HCT116 (cell line): Measurements from ENCODE around the gene WNT2. TPM values are rescaled to one million over a fixed set of nuclear protein-coding genes. Genes with fewer than 3 reads are reported as not detected.

Experiments
- ATAC-seq: fragments of 200-7000 bp; cut with Tn5 transposase; 2 replicates; pipeline ENCODE4 v1.9.1; 2020; ENCODE audit warnings: mild to moderate bottlenecking, moderate library complexity
- BruUV-seq: library from RNA; stranded (reverse); fragments of 400-500 nt; replicated peaks from 2 replicates; lab custom pipeline; 2021; lab: Mats Ljungman, UMichigan
- CTCF ChIA-PET: fragments of 300-600 bp; sonication (Branson Sonifier 250); formaldehyde crosslinking; loops from one replicate; lab custom pipeline; 2021; ENCODE audit warnings: antibody characterized with exemption; lab: Charles Lee
- POLR2A ChIA-PET: fragments of 300-600, 350-600 bp; sonication (Branson Sonifier 250); formaldehyde crosslinking; loops from one replicate; lab custom pipeline; 2021; ENCODE audit warnings: antibody characterized with exemption; lab: Charles Lee
- RAD21 ChIA-PET, 2 experiments: fragments of 300-600 bp; sonication (Branson Sonifier 250); formaldehyde crosslinking; loops; one replicate each; lab custom pipeline; 2023; ENCODE audit warnings: low total read pairs in 2 of 2; ENCODE audit not compliant: uncharacterized antibody in 2 of 2, unreplicated experiment in 2 of 2, low non-redundant PET in 1 of 2; lab: Charles Lee
- DNase-seq: peaks from one replicate; pipeline ENCODE4 v3.0.0-alpha.2; 2010; ENCODE audit warnings: low read depth, low spot score
- H2AFZ ChIP-seq: fragments of 200-600 bp; shearing (Covaris generic), sonication (generic); 2 replicates; pipeline ENCODE4 v1.6.1; 2017; ENCODE audit warnings: low read depth, mixed run types, mixed read lengths, antibody characterized with exemption, low read length; ENCODE audit not compliant: poor library complexity, severe bottlenecking
- H3K27ac ChIP-seq: 2 replicates; pipeline ENCODE4 v1.5.1; 2012; ENCODE audit warnings: low read depth, low read length
- H3K27me3 ChIP-seq: fragments of 200-600 bp; sonication (generic); 2 replicates; pipeline ENCODE4 v1.6.1; 2016; ENCODE audit warnings: mixed run types, low read length, mixed read lengths; ENCODE audit not compliant: insufficient read depth
- H3K36me3 ChIP-seq, 2 experiments: fragments of 200-500 bp in 1 of 2; fragments of 200-600 bp in 1 of 2; sonication (Bioruptor generic) in 1 of 2; sonication (generic) in 1 of 2; 2 replicates each; pipeline versions ENCODE4 v1.5.1 to v1.6.1; 2014 to 2016; ENCODE audit warnings: low read length in 2 of 2, inconsistent platforms in 1 of 2, mixed read lengths in 1 of 2, mixed run types in 1 of 2; ENCODE audit not compliant: insufficient read depth in 2 of 2, control insufficient read depth in 1 of 2
- H3K4me1 ChIP-seq, 2 experiments: fragments of 200-600 bp in 1 of 2; sonication (generic) in 1 of 2; 2 replicates each; pipeline versions ENCODE4 v1.5.1 to v1.6.1; 2012 to 2017; ENCODE audit warnings: low read length in 2 of 2, inconsistent platforms in 1 of 2, mild to moderate bottlenecking in 1 of 2, mixed read lengths in 1 of 2, mixed run types in 1 of 2, moderate library complexity in 1 of 2; ENCODE audit not compliant: insufficient read depth in 2 of 2, control insufficient read depth in 1 of 2
- H3K4me2 ChIP-seq: fragments of 200-600 bp; sonication (generic); 2 replicates; pipeline ENCODE4 v1.6.1; 2017; ENCODE audit warnings: mixed run types, low read length, mixed read lengths
- H3K4me3 ChIP-seq, 2 experiments: fragments of 200-600 bp in 1 of 2; sonication (generic) in 1 of 2; replicated peaks in 1 of 2; 2 replicates each; pipeline ENCODE4 v1.5.1; 2011 to 2016; ENCODE audit warnings: low read length in 2 of 2, control low read depth in 1 of 2, low read depth in 1 of 2, mild to moderate bottlenecking in 1 of 2, mixed read lengths in 1 of 2, mixed run types in 1 of 2
- H3K79me2 ChIP-seq: fragments of 200-600 bp; sonication (generic); 2 replicates; pipeline ENCODE4 v1.6.1; 2017; ENCODE audit warnings: mild to moderate bottlenecking, mixed run types, low read length, moderate library complexity, mixed read lengths; ENCODE audit not compliant: insufficient read depth
- H3K9ac ChIP-seq: fragments of 200-600 bp; sonication (generic); 2 replicates; pipeline ENCODE4 v1.6.1; 2016; ENCODE audit warnings: low read length, mixed read lengths
- H3K9me2 ChIP-seq: fragments of 200-600 bp; sonication (generic), shearing (Covaris generic); 2 replicates; pipeline ENCODE4 v1.6.1; 2017; ENCODE audit warnings: mixed run types, mild to moderate bottlenecking, moderate library complexity; ENCODE audit not compliant: insufficient read depth
- H3K9me3 ChIP-seq, 2 experiments: fragments of 200-500 bp in 1 of 2; fragments of 200-600 bp in 1 of 2; sonication (Bioruptor generic) in 1 of 2; sonication (generic) in 1 of 2; 2 replicates each; pipeline ENCODE4 v1.6.1; 2014 to 2017; ENCODE audit warnings: low read length in 2 of 2, mixed read lengths in 2 of 2, inconsistent platforms in 1 of 2, low read depth in 1 of 2, mild to moderate bottlenecking in 1 of 2, mixed run types in 1 of 2, moderate library complexity in 1 of 2; ENCODE audit not compliant: control insufficient read depth in 1 of 2, insufficient read depth in 1 of 2
- H4K20me1 ChIP-seq: fragments of 200-600 bp; sonication (generic), shearing (Covaris generic); 2 replicates; pipeline ENCODE4 v1.6.1; 2017; ENCODE audit warnings: mixed run types, mild to moderate bottlenecking, moderate library complexity; ENCODE audit not compliant: insufficient read depth
- ATF3 ChIP-seq: IDR thresholded peaks from 2 replicates; pipeline ENCODE4 v1.6.1; 2012
- CTCF ChIP-seq, 3 experiments: fragments of 200-600 bp in 1 of 3; sonication (generic) in 1 of 3; IDR thresholded peaks in 2 of 3; conservative IDR thresholded peaks in 1 of 3; 2 replicates each; pipeline ENCODE4 v1.5.1; 2012 to 2017; ENCODE audit warnings: low read depth in 2 of 3, low read length in 2 of 3, antibody characterized with exemption in 1 of 3, borderline replicate concordance in 1 of 3, control low read depth in 1 of 3, mild to moderate bottlenecking in 1 of 3, mixed read lengths in 1 of 3, mixed run types in 1 of 3, moderate library complexity in 1 of 3; ENCODE audit not compliant: insufficient read depth in 1 of 3
- ELF1 ChIP-seq: IDR thresholded peaks from 2 replicates; pipeline ENCODE4 v1.6.1; 2012; ENCODE audit warnings: low read depth, borderline replicate concordance
- EZH2 ChIP-seq: fragments of 200-600 bp; sonication (generic); IDR thresholded peaks from 2 replicates; pipeline ENCODE4 v1.6.1; 2017; ENCODE audit warnings: antibody characterized with exemption, mixed run types
- FOSL1 ChIP-seq: IDR thresholded peaks from 2 replicates; pipeline ENCODE4 v1.6.1; 2012; ENCODE audit warnings: low read depth
- JUND ChIP-seq: IDR thresholded peaks from 2 replicates; pipeline ENCODE4 v1.6.1; 2012
- POLR2A ChIP-seq: IDR thresholded peaks from 2 replicates; pipeline ENCODE4 v1.7.0; 2011; ENCODE audit warnings: borderline replicate concordance; ENCODE audit not compliant: insufficient read depth, insufficient read length; ENCODE audit errors: extremely low read depth
- RAD21 ChIP-seq: IDR thresholded peaks from 2 replicates; pipeline ENCODE4 v1.6.1; 2012; ENCODE audit warnings: low read depth, mild to moderate bottlenecking
- REST ChIP-seq: IDR thresholded peaks from 2 replicates; pipeline ENCODE4 v1.6.1; 2012; ENCODE audit warnings: low read depth
- SIN3A ChIP-seq: IDR thresholded peaks from 2 replicates; pipeline ENCODE4 v1.6.1; 2012; ENCODE audit warnings: low read depth
- SRF ChIP-seq: IDR thresholded peaks from 2 replicates; pipeline ENCODE4 v1.6.1; 2012; ENCODE audit warnings: low read depth
- TCF7L2 ChIP-seq: IDR thresholded peaks from 2 replicates; pipeline ENCODE4 v1.7.0; 2011; ENCODE audit warnings: borderline replicate concordance, inconsistent platforms; ENCODE audit not compliant: insufficient read depth, insufficient read length; ENCODE audit errors: extremely low read depth
- YY1 ChIP-seq: IDR thresholded peaks from 2 replicates; pipeline ENCODE4 v1.6.1; 2011; ENCODE audit warnings: low read length, low read depth, moderate library complexity, mild to moderate bottlenecking; ENCODE audit not compliant: insufficient replicate concordance; ENCODE audit errors: extremely low read depth
- ZFX ChIP-seq: fragments of 450-650 bp; IDR thresholded peaks from 2 replicates; pipeline ENCODE4 v1.6.1; 2017
- ZNF274 ChIP-seq: fragments of 200-500 bp; sonication (Bioruptor generic); IDR thresholded peaks from 2 replicates; pipeline ENCODE4 v1.6.1; 2014; ENCODE audit warnings: mild to moderate bottlenecking, low read depth, low read length, inconsistent platforms
- intact Hi-C: fragments of 100-400 bp; cut with micrococcal nuclease; formaldehyde crosslinking; loops from 2 replicates; pipeline ENCODE4 v1.10.0; 2022
- total RNA-seq: library from RNA; stranded (reverse); gene quantifications from one replicate; pipeline ENCODE4 v1.2.1, GENCODE V29; 2021; ENCODE audit not compliant: unreplicated experiment

Gene WNT2
- total RNA-seq, 1 experiment from 2014 or later = 0.12 TPM

- Histone ChIP-seq H3K27me3 (no peaks in the 10 kb centered on the region), H3K9ac (no peak overlapping the region), H2AFZ (no peak overlapping the region), H3K27ac (no peak overlapping the region), H3K4me3 (no peak overlapping the region), H3K4me2 (no peak overlapping the region), H3K9me2 (no peaks in the 10 kb centered on the region), H3K79me2 (no peaks in the 10 kb centered on the region), H3K36me3 (no peaks in the 10 kb centered on the region), H4K20me1 (no peaks in the 10 kb centered on the region), H3K4me1 (no peaks in the 10 kb centered on the region), H3K9me3 (no peaks in the 10 kb centered on the region)
- intact Hi-C loops = no loop called here
- ATAC-seq = no peak
- TF ChIP-seq ZFX = no peak
- no peak for TF ChIP-seq YY1
- TF ChIP-seq POLR2A = no peak
- no peak for TF ChIP-seq EZH2
- no peak for TF ChIP-seq FOSL1
- TF ChIP-seq SRF = no peak
- TF ChIP-seq REST = no peak
- no peak for TF ChIP-seq ATF3
- TF ChIP-seq SIN3A = no peak
- no peak for TF ChIP-seq RAD21
- no peak for TF ChIP-seq TCF7L2
- no peak for TF ChIP-seq ELF1
- TF ChIP-seq CTCF (IDR thresholded peaks at IDR 0.05 in 2 of 3, conservative IDR thresholded peaks at IDR 0.05 in 1 of 3; ENCODE audit: borderline replicate concordance in 1 of 3, insufficient read depth in 1 of 3, low read depth in 2 of 3, low read length in 2 of 3) = no peak
- TF ChIP-seq ZNF274 = no peak
- no peak for TF ChIP-seq JUND
- CTCF ChIA-PET = no interaction called here
- RAD21 ChIA-PET = no interaction called here
- POLR2A ChIA-PET = no interaction called here
- DNase-seq = no peak
- no TSS peak for BruUV-seq
Observed at GRCh38 chr7:117362294-117362888, 39.5 kb upstream of the WNT2 start.
